SK-N-MC (cell line): ENCODE measurements around the gene CTNNA1.
"Not testable (repeated sequence)": the region's sequence is repeated elsewhere in the genome, so short reads cannot be mapped to it uniquely, and the experiment has no call there.

Experiments used
- DNase-seq: peaks from one replicate; pipeline ENCODE4 v3.0.0-alpha.2; 2011; ENCODE audit warnings: low read depth, low spot score
- H3K27ac ChIP-seq: fragments of 200-600 bp; sonication (generic); 2 replicates; pipeline ENCODE4 v1.5.1; 2016; ENCODE audit warnings: mixed run types
- H3K36me3 ChIP-seq: fragments of 200-600 bp; sonication (generic); 2 replicates; pipeline ENCODE4 v1.6.1; 2017; ENCODE audit warnings: antibody characterized with exemption, low read length, mixed read lengths; ENCODE audit not compliant: insufficient read depth
- H3K4me3 ChIP-seq: fragments of 200-600 bp; sonication (generic); 2 replicates; pipeline ENCODE4 v1.5.1; 2016
- H3K9ac ChIP-seq: fragments of 200-600 bp; sonication (generic); 2 replicates; pipeline ENCODE4 v1.8.0; 2017; ENCODE audit warnings: mixed run types, mixed read lengths; ENCODE audit not compliant: insufficient read length
- H3K9me3 ChIP-seq: fragments of 200-600 bp; sonication (generic); 2 replicates; pipeline ENCODE4 v1.6.1; 2017; ENCODE audit warnings: low read depth, mild to moderate bottlenecking, antibody characterized with exemption, low read length, moderate library complexity, mixed read lengths
- EZH2 ChIP-seq: fragments of 200-600 bp; sonication (generic); IDR thresholded peaks from one replicate; pipeline ENCODE4 v1.6.1; 2017; ENCODE audit warnings: antibody characterized with exemption
- FOXP2 ChIP-seq: optimal IDR thresholded peaks from 2 replicates; pipeline ENCODE3; 2011; ENCODE audit warnings: mild to moderate bottlenecking, moderate library complexity; ENCODE audit not compliant: insufficient read depth; ENCODE audit errors: extremely low read length, control extremely low read depth
- POLR2AphosphoS5 ChIP-seq: IDR thresholded peaks from 2 replicates; pipeline ENCODE4 v1.6.1; 2012; ENCODE audit warnings: mild to moderate bottlenecking, low read depth, low read length, borderline replicate concordance

CTNNA1 gene

DNA sequence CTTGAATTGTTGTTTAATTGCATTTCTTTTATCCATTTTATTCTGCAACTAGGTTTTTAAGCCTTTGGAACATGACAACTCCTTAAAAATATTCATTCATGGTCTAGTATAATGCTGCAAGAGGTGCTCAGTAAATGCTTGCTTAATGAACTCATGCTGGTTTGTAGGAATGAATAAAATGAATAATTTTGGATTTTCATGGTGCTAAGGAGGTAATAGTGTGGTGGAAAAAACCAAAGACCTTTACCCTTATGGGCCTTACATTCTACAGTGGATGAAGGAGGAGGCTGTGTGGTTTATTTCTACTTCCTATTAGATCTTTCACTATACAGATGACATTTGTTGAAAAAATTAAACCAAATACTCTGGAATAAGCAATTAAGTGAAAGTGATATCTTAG is 78.5 kb downstream of the CTNNA1 start:
- no peak overlapping the region for H3K9ac ChIP-seq
- no peak for DNase-seq
- TF ChIP-seq POLR2AphosphoS5, result no peak
- no peak for TF ChIP-seq EZH2
- no peak overlapping the region for H3K4me3 ChIP-seq
- H3K9me3 ChIP-seq, result no peaks in the 10 kb centered on the region
- peaks cover 26% of the 10 kb centered on the region for H3K36me3 ChIP-seq
- no peak overlapping the region for H3K27ac ChIP-seq

GRCh38 chr5:138832218-138832617 is 79.0 kb downstream of the CTNNA1 start:
- Histone ChIP-seq H3K9me3 (no peaks in the 10 kb centered on the region), H3K4me3 (no peak overlapping the region), H3K27ac (no peak overlapping the region), H3K9ac (no peak overlapping the region), H3K36me3 (peaks cover 23% of the 10 kb centered on the region)
- no peak for DNase-seq
- no peak for TF ChIP-seq EZH2
- TF ChIP-seq FOXP2, result no peak
- TF ChIP-seq POLR2AphosphoS5, result no peak

- Histone ChIP-seq H3K27ac (no peak overlapping the region), H3K9ac (no peak overlapping the region), H3K4me3 (no peak overlapping the region), H3K36me3 (peaks cover 14% of the 10 kb centered on the region), H3K9me3 (no peaks in the 10 kb centered on the region)
- TF ChIP-seq EZH2 (no peak), FOXP2 (no peak), POLR2AphosphoS5 (no peak)
- no peak for DNase-seq
Measured at GRCh38 chr5:138833080-138833479, 79.9 kb downstream of the CTNNA1 start.

GRCh38 chr5:138833726-138834480 is 80.7 kb downstream of the CTNNA1 start:
- H3K36me3 ChIP-seq, result peaks cover 6% of the 10 kb centered on the region
- no peaks in the 10 kb centered on the region for H3K9me3 ChIP-seq
- H3K27ac ChIP-seq, result no peak overlapping the region
- H3K9ac ChIP-seq, result no peak overlapping the region
- TF ChIP-seq POLR2AphosphoS5 (no peak), FOXP2 (no peak), EZH2 (no peak)
- no peak overlapping the region for H3K4me3 ChIP-seq
- no peak for DNase-seq

- H3K27ac ChIP-seq, H3K9me3 ChIP-seq, H3K9ac ChIP-seq, H3K4me3 ChIP-seq, H3K36me3 ChIP-seq, DNase-seq: not testable (repeated sequence)
Measured at GRCh38 chr5:138834853-138835252, 81.6 kb downstream of the CTNNA1 start.

GRCh38 chr5:138837160-138837559 is 83.9 kb downstream of the CTNNA1 start:
- Histone ChIP-seq H3K9me3 (no peaks in the 10 kb centered on the region), H3K9ac (no peak overlapping the region), H3K36me3 (peaks cover 10% of the 10 kb centered on the region), H3K4me3 (no peak overlapping the region), H3K27ac (no peak overlapping the region)
- DNase-seq, result no peak
- TF ChIP-seq EZH2, result no peak
- no peak for TF ChIP-seq POLR2AphosphoS5
- no peak for TF ChIP-seq FOXP2

GRCh38 chr5:138840103-138840502 is 86.9 kb downstream of the CTNNA1 start:
- TF ChIP-seq FOXP2 (no peak), POLR2AphosphoS5 (no peak), EZH2 (no peak)
- DNase-seq, result no peak
- H3K27ac ChIP-seq, result no peak overlapping the region
- H3K36me3 ChIP-seq, result peaks cover 21% of the 10 kb centered on the region
- H3K4me3 ChIP-seq, result no peak overlapping the region
- H3K9me3 ChIP-seq, result no peaks in the 10 kb centered on the region
- H3K9ac ChIP-seq, result no peak overlapping the region

- Histone ChIP-seq H3K27ac (no peak overlapping the region), H3K36me3 (peaks cover 21% of the 10 kb centered on the region), H3K4me3 (no peak overlapping the region), H3K9ac (no peak overlapping the region), H3K9me3 (no peaks in the 10 kb centered on the region)
- TF ChIP-seq EZH2 (no peak), FOXP2 (no peak), POLR2AphosphoS5 (no peak)
- no peak for DNase-seq
Measured at GRCh38 chr5:138841531-138841930, 88.3 kb downstream of the CTNNA1 start.

- TF ChIP-seq FOXP2, result no peak
- no peak for TF ChIP-seq EZH2
- no peak for TF ChIP-seq POLR2AphosphoS5
- H3K36me3 ChIP-seq, result peaks cover 21% of the 10 kb centered on the region
Measured at GRCh38 chr5:138843316-138844124, 90.3 kb downstream of the CTNNA1 start.

More at GRCh38 chr5:138843316-138844124, 90.3 kb downstream of the CTNNA1 start:
- Histone ChIP-seq H3K4me3 (no peak overlapping the region), H3K27ac (no peak overlapping the region), H3K9ac (no peak overlapping the region), H3K9me3 (no peaks in the 10 kb centered on the region)
- no peak for DNase-seq
